CD8-positive, alpha-beta memory T cell (primary cell): ENCODE data around the gene TAS2R7. TPM values are rescaled to one million over a fixed set of nuclear protein-coding genes. Genes with fewer than 3 reads are reported as not detected.

Experiments
- CTCF ChIA-PET: fragments of 350-600 bp; sonication (Branson Sonifier 250); formaldehyde crosslinking; loops from one replicate; lab custom pipeline; 2021; ENCODE audit warnings: antibody characterized with exemption; lab: Charles Lee
- POLR2A ChIA-PET: fragments of 350-600 bp; sonication (Branson Sonifier 250); formaldehyde crosslinking; loops from one replicate; lab custom pipeline; 2021; ENCODE audit warnings: antibody characterized with exemption; lab: Charles Lee
- DNase-seq, 5 donors: peaks; one replicate each; pipeline versions ENCODE4 v3.0.0 to v3.0.0-alpha.2; 2020 to 2022; ENCODE audit warnings: mixed read lengths in 1 of 5
- H3K27ac ChIP-seq: one replicate; pipeline ENCODE4 v1.7.0; 2013; ENCODE audit warnings: low read depth, mild to moderate bottlenecking, low read length, moderate library complexity
- H3K27me3 ChIP-seq: 2 replicates; pipeline ENCODE4 v1.7.0; 2013; ENCODE audit warnings: low read length, mild to moderate bottlenecking; ENCODE audit not compliant: insufficient read depth, poor library complexity, severe bottlenecking
- H3K36me3 ChIP-seq: 2 replicates; pipeline ENCODE4 v1.7.0; 2013; ENCODE audit warnings: mild to moderate bottlenecking, low read length, moderate library complexity; ENCODE audit not compliant: insufficient read depth
- H3K4me1 ChIP-seq: 2 replicates; pipeline ENCODE4 v1.7.0; 2013; ENCODE audit warnings: mild to moderate bottlenecking, low read length, moderate library complexity; ENCODE audit not compliant: insufficient read depth
- H3K4me3 ChIP-seq: 2 replicates; pipeline ENCODE4 v1.7.0; 2013; ENCODE audit warnings: mild to moderate bottlenecking, low read length
- H3K9me3 ChIP-seq: 2 replicates; pipeline ENCODE4 v1.7.0; 2013; ENCODE audit warnings: mild to moderate bottlenecking, low read length
- H3K27ac Mint-ChIP-seq, 8 donors: one replicate each; pipeline ENCODE4 v1.8.0; 2020 to 2021; ENCODE audit warnings: mixed read lengths in 8 of 8, mild to moderate bottlenecking in 6 of 8, inconsistent platforms in 3 of 8, moderate library complexity in 3 of 8
- H3K27me3 Mint-ChIP-seq, 2 donors: one replicate each; pipeline ENCODE4 v1.8.0; 2020 to 2021; ENCODE audit warnings: mixed read lengths in 2 of 2, mild to moderate bottlenecking in 1 of 2, moderate library complexity in 1 of 2
- H3K36me3 Mint-ChIP-seq, 3 donors: one replicate each; pipeline ENCODE4 v1.8.0; 2020 to 2021; ENCODE audit warnings: mixed read lengths in 3 of 3, inconsistent platforms in 1 of 3, mild to moderate bottlenecking in 1 of 3
- H3K4me1 Mint-ChIP-seq, 3 donors: one replicate each; pipeline ENCODE4 v1.8.0; 2020 to 2021; ENCODE audit warnings: mixed read lengths in 3 of 3, inconsistent platforms in 1 of 3, mild to moderate bottlenecking in 1 of 3
- H3K4me3 Mint-ChIP-seq, 7 donors: one replicate each; pipeline ENCODE4 v1.8.0; 2020 to 2021; ENCODE audit warnings: mixed read lengths in 7 of 7, mild to moderate bottlenecking in 6 of 7, moderate library complexity in 4 of 7, inconsistent platforms in 2 of 7
- H3K9me3 Mint-ChIP-seq, 5 donors: one replicate each; pipeline ENCODE4 v1.8.0; 2020 to 2022; ENCODE audit warnings: mixed read lengths in 5 of 5, mild to moderate bottlenecking in 3 of 5, moderate library complexity in 2 of 5, inconsistent platforms in 1 of 5
- polyA plus RNA-seq: library from polyadenylated mRNA; unstranded; fragments of 300-500 nt; fragmentation: Illumina TruSeq; gene quantifications from one replicate; pipeline ENCODE4 v1.2.3, GENCODE V29; 2021
- total RNA-seq, 2 experiments: library from RNA; stranded (reverse); gene quantifications; one replicate each; pipeline ENCODE4 v1.2.3, GENCODE V29; 2021

Gene TAS2R7
- total and polyA plus RNA-seq, 3 experiments from 2014 or later = not detected

GRCh38 chr12:10779103-10779502 is 23.3 kb downstream of the TAS2R7 start:
- Mint-ChIP-seq H3K27me3 (peaks cover 0 to 30% of the 10 kb centered on the region in 2 donors), H3K36me3 (no peaks in the 10 kb centered on the region), H3K4me1 (no peaks in the 10 kb centered on the region), H3K27ac (no peak overlapping the region), H3K9me3 (no peaks in the 10 kb centered on the region), H3K4me3 (no peak overlapping the region)
- Histone ChIP-seq H3K27me3 (no peaks in the 10 kb centered on the region), H3K4me1 (no peaks in the 10 kb centered on the region), H3K27ac (no peak overlapping the region), H3K36me3 (no peaks in the 10 kb centered on the region), H3K9me3 (no peaks in the 10 kb centered on the region), H3K4me3 (no peak overlapping the region)
- ChIA-PET CTCF (interaction anchor here (1.4 kb wide), 1 partner anchor 420 kb away, joined by 7 read pairs; no protein-coding TSS in a partner anchor), POLR2A (no interaction called here)
- no peak for DNase-seq

GRCh38 chr12:10771132-10771733 is 31.2 kb downstream of the TAS2R7 start:
- Mint-ChIP-seq H3K4me3 (no peak overlapping the region), H3K27ac (no peak overlapping the region), H3K27me3 (peaks cover 19 to 59% of the 10 kb centered on the region in 2 donors), H3K4me1 (no peaks in the 10 kb centered on the region), H3K9me3 (no peaks in the 10 kb centered on the region), H3K36me3 (no peaks in the 10 kb centered on the region)
- Histone ChIP-seq H3K4me3 (no peak overlapping the region), H3K36me3 (no peaks in the 10 kb centered on the region), H3K4me1 (no peaks in the 10 kb centered on the region), H3K9me3 (no peaks in the 10 kb centered on the region), H3K27me3 (peaks cover 12% of the 10 kb centered on the region), H3K27ac (no peak overlapping the region)
- ChIA-PET CTCF (interaction anchor here (0.8 to 6.3 kb wide), 8 partner anchors 9 to 1556 kb away, joined by 3 to 47 read pairs (median 4); no protein-coding TSS in a partner anchor), POLR2A (no interaction called here)
- DNase-seq = peak in 2 of 5 donors; percentile 35

- H3K27me3 Mint-ChIP-seq = peaks cover 6 to 59% of the 10 kb centered on the region in 2 donors
- CTCF ChIA-PET = no interaction called here
Observed at GRCh38 chr12:10759657-10760056, 42.8 kb downstream of the TAS2R7 start.

GRCh38 chr12:10756194-10756593 is 46.2 kb downstream of the TAS2R7 start:
- peaks cover 10% of the 10 kb centered on the region for H3K9me3 ChIP-seq
- no peak overlapping the region for H3K4me3 ChIP-seq
- H3K36me3 ChIP-seq = no peaks in the 10 kb centered on the region
- no peaks in the 10 kb centered on the region for H3K4me1 ChIP-seq
- peaks cover 9 to 17% (median 15%) of the 10 kb centered on the region in 5 donors for H3K9me3 Mint-ChIP-seq
- H3K27me3 ChIP-seq = no peaks in the 10 kb centered on the region
- DNase-seq = no peak
- POLR2A ChIA-PET = no interaction called here
- H3K4me3 Mint-ChIP-seq = no peak overlapping the region
- H3K36me3 Mint-ChIP-seq = peaks cover 0 to 12% (median 0%) of the 10 kb centered on the region in 3 donors
- H3K4me1 Mint-ChIP-seq = no peaks in the 10 kb centered on the region
- no peak overlapping the region for H3K27ac Mint-ChIP-seq
- peaks cover 11 to 61% of the 10 kb centered on the region in 2 donors for H3K27me3 Mint-ChIP-seq
- CTCF ChIA-PET = no interaction called here
- no peak overlapping the region for H3K27ac ChIP-seq

More at GRCh38 chr12:10759657-10760056, 42.8 kb downstream of the TAS2R7 start:
- Mint-ChIP-seq H3K27ac (no peak overlapping the region), H3K36me3 (peaks cover 0 to 12% (median 0%) of the 10 kb centered on the region in 3 donors), H3K4me3 (no peak overlapping the region), H3K9me3 (peaks cover 9 to 16% (median 15%) of the 10 kb centered on the region in 5 donors), H3K4me1 (no peaks in the 10 kb centered on the region)
- no peak for DNase-seq
- POLR2A ChIA-PET = no interaction called here
- no peak overlapping the region for H3K27ac ChIP-seq
- H3K4me3 ChIP-seq = no peak overlapping the region
- H3K9me3 ChIP-seq = peaks cover 10% of the 10 kb centered on the region
- no peaks in the 10 kb centered on the region for H3K4me1 ChIP-seq
- H3K36me3 ChIP-seq = no peaks in the 10 kb centered on the region
- H3K27me3 ChIP-seq = peaks cover 9% of the 10 kb centered on the region

- POLR2A ChIA-PET = no interaction called here
- no peak overlapping the region for H3K4me3 Mint-ChIP-seq
- CTCF ChIA-PET = no interaction called here
Observed at GRCh38 chr12:10753059-10753458, 49.4 kb downstream of the TAS2R7 start.

More at GRCh38 chr12:10753059-10753458, 49.4 kb downstream of the TAS2R7 start:
- Histone ChIP-seq H3K4me3 (no peak overlapping the region), H3K27me3 (no peaks in the 10 kb centered on the region), H3K36me3 (no peaks in the 10 kb centered on the region), H3K4me1 (peaks cover 5% of the 10 kb centered on the region), H3K9me3 (peaks cover 10% of the 10 kb centered on the region), H3K27ac (no peak overlapping the region)
- Mint-ChIP-seq H3K4me1 (peaks cover 6 to 14% (median 8%) of the 10 kb centered on the region in 3 donors), H3K36me3 (peaks cover 0 to 12% (median 0%) of the 10 kb centered on the region in 3 donors), H3K27me3 (peaks cover 23 to 42% of the 10 kb centered on the region in 2 donors), H3K27ac (no peak overlapping the region), H3K9me3 (peaks cover 9 to 17% (median 15%) of the 10 kb centered on the region in 5 donors)
- no peak for DNase-seq

Other genes starting within 250 kb of the TAS2R7 start
- gene MAGOHB, start 189.0 kb downstream of the TAS2R7 start, total RNA-seq = 100 to 1,000 TPM; 130 to 138 TPM
- gene MAGOHB, start 189.0 kb downstream of the TAS2R7 start, polyA plus RNA-seq = 59.0 TPM
- gene STYK1, start 128.6 kb downstream of the TAS2R7 start, total RNA-seq = 1 to 10 TPM; 2.0 to 2.1 TPM
- 2.1 TPM for gene STYK1, start 128.6 kb downstream of the TAS2R7 start, polyA plus RNA-seq
- 100 to 1,000 TPM; 222 to 251 TPM for gene YBX3, start 79.3 kb downstream of the TAS2R7 start, total RNA-seq
- 40.5 TPM for gene YBX3, start 79.3 kb downstream of the TAS2R7 start, polyA plus RNA-seq
- gene TAS2R8, start 4.7 kb upstream of the TAS2R7 start, total RNA-seq = not detected
- gene TAS2R8, start 4.7 kb upstream of the TAS2R7 start, polyA plus RNA-seq = not detected
- gene TAS2R9, start 7.5 kb upstream of the TAS2R7 start, total RNA-seq = not detected
- not detected for gene TAS2R9, start 7.5 kb upstream of the TAS2R7 start, polyA plus RNA-seq
- under 1 TPM; 0.22 to 0.28 TPM for gene TAS2R10, start 23.7 kb upstream of the TAS2R7 start, total RNA-seq
- gene TAS2R10, start 23.7 kb upstream of the TAS2R7 start, polyA plus RNA-seq = not detected
- under 1 TPM in 1 of 2 experiments, not detected in 1; 0.70 TPM for gene PRR4, start 46.8 kb upstream of the TAS2R7 start, total RNA-seq
- 0.63 TPM for gene PRR4, start 46.8 kb upstream of the TAS2R7 start, polyA plus RNA-seq
- gene PRH1, start 81.6 kb upstream of the TAS2R7 start, total RNA-seq = 1 to 10 TPM; 5.8 to 8.6 TPM
- 7.3 TPM for gene PRH1, start 81.6 kb upstream of the TAS2R7 start, polyA plus RNA-seq
- under 1 TPM; 0.26 to 0.27 TPM for gene TAS2R13, start 106.9 kb upstream of the TAS2R7 start, total RNA-seq
- gene TAS2R13, start 106.9 kb upstream of the TAS2R7 start, polyA plus RNA-seq = not detected
- gene PRH2, start 126.6 kb upstream of the TAS2R7 start, total RNA-seq = not detected
- gene PRH2, start 126.6 kb upstream of the TAS2R7 start, polyA plus RNA-seq = not detected
- gene TAS2R14, start 136.6 kb upstream of the TAS2R7 start, total RNA-seq = under 1 TPM; 0.55 to 0.95 TPM
- gene TAS2R14, start 136.6 kb upstream of the TAS2R7 start, polyA plus RNA-seq = 1.0 TPM
- under 1 TPM; 0.22 to 0.47 TPM for gene TAS2R50, start 184.3 kb upstream of the TAS2R7 start, total RNA-seq
- not detected for gene TAS2R50, start 184.3 kb upstream of the TAS2R7 start, polyA plus RNA-seq
- under 1 TPM; 0.46 to 0.75 TPM for gene TAS2R20, start 195.7 kb upstream of the TAS2R7 start, total RNA-seq
- not detected for gene TAS2R20, start 195.7 kb upstream of the TAS2R7 start, polyA plus RNA-seq
- gene TAS2R19, start 220.0 kb upstream of the TAS2R7 start, total RNA-seq = under 1 TPM; 0.78 to 0.88 TPM
- gene TAS2R19, start 220.0 kb upstream of the TAS2R7 start, polyA plus RNA-seq = 0.52 TPM
- gene TAS2R31, start 228.8 kb upstream of the TAS2R7 start, total RNA-seq = 1 to 10 TPM; 1.0 to 1.3 TPM
- gene TAS2R31, start 228.8 kb upstream of the TAS2R7 start, polyA plus RNA-seq = not detected